ENCODE measurements around the gene NLRP7. TPM values are rescaled to one million over a fixed set of nuclear protein-coding genes. Genes with fewer than 3 reads are reported as not detected.

NLRP7 gene
- total RNA-seq: not detected

DNA sequence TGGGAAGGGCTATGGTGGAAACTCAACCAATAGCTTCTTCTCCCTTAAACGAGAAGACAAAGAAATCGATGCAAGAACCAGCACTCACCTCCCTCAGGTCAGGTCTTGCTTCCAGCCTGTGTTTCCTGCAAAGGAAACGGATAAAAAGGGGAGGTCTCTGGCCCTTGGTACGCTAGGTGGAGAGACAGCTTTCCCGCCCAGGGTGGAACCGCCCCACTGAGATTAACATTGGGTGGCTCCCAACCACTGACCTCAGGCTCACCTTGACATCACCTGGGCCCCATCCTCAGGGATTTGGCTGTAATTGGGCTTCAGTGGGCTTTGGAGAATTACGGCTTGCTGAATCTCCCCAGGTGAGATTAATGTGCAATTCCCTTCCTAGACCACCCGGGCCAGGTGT is at the start of gene NLRP7:
Gene NLRP7, minus strand, starts transcription at position 150 of the 400 bp plus-strand sequence.

GRCh38 chr19:54905803-54906511 is 41.4 kb downstream of the NLRP7 start, which contains the start of gene NCR1:
Gene NCR1, plus strand, starts transcription at chr19:54906148. Its CDS starts 40 bp downstream, at chr19:54906188.

DNA sequence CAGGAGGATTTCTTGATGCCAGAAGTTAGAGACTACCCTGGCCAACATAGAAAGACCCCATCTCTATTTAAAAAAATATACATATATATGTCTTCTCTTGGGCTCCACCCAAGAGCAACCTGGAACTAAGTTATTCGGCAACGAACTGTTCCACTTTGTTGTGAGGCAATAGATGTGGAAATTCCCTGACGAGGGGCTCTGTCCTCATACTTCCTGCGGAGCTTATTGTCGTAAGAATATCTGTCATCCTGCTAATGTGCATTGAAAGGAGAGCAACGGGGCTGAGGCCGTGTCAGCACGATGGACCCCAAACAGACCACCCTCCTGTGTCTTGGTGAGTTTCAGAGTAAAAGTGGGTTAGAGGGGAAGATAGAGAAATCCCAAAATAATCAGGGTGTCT is 73.3 kb downstream of the NLRP7 start, which contains the start of gene FCAR:
Gene FCAR, plus strand, starts transcription at position 246 of the 400 bp plus-strand sequence. Its CDS starts 55 bp downstream, at position 301.

Other genes starting within 250 kb of the NLRP7 start
- not detected for gene KIR3DL3, start 223.1 kb downstream of the NLRP7 start, total RNA-seq
- gene KIR2DL3, start 209.0 kb downstream of the NLRP7 start, total RNA-seq: not detected
- not detected for gene KIR2DL1, start 177.7 kb downstream of the NLRP7 start, total RNA-seq
- gene KIR2DL4, start 143.9 kb downstream of the NLRP7 start, total RNA-seq: not detected
- 0.22 TPM for gene KIR3DL1, start 131.1 kb downstream of the NLRP7 start, total RNA-seq
- not detected for gene KIR2DS4, start 114.9 kb downstream of the NLRP7 start, total RNA-seq
- not detected for gene KIR3DL2, start 97.1 kb downstream of the NLRP7 start, total RNA-seq
- 5.2 TPM for gene FCAR, start 73.3 kb downstream of the NLRP7 start, total RNA-seq
- gene NCR1, start 41.4 kb downstream of the NLRP7 start, total RNA-seq: not detected
- 11.2 TPM for gene NLRP2, start 18.8 kb upstream of the NLRP7 start, total RNA-seq
- 0.49 TPM for gene GP6, start 90.7 kb upstream of the NLRP7 start, total RNA-seq
- 24.2 TPM for gene RDH13, start 115.6 kb upstream of the NLRP7 start, total RNA-seq
- 8.7 TPM for gene EPS8L1, start 128.3 kb upstream of the NLRP7 start, total RNA-seq
- 53.9 TPM for gene PPP1R12C, start 170.1 kb upstream of the NLRP7 start, total RNA-seq
- gene TNNT1, start 201.7 kb upstream of the NLRP7 start, total RNA-seq: 49.5 TPM
- 2.1 TPM for gene TNNI3, start 210.2 kb upstream of the NLRP7 start, total RNA-seq
- gene DNAAF3, start 219.1 kb upstream of the NLRP7 start, total RNA-seq: 2.0 TPM
- gene SYT5, start 232.8 kb upstream of the NLRP7 start, total RNA-seq: 16.4 TPM